ENCODE results near the gene PWWP2A.

The PWWP2A gene

DNA sequence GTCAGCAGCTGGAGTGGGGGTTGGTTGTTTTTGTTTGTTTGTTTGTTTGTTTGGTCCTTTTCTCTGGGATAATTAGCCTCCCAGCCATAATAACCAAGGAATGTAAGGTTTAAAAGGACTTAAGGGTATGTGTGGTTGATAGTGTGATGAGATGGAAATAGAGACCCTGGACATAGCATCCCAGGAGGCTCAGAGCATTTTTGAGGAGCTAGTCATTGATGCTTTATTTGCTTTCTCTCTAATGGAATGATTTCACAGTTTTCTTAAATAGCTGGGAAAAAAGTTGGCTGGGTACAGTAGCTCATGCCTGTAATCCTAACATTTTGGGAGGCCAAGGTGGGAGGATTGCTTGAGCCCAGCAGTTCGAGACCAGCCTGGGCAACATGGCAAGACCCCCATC lies 65.2 kb downstream of the PWWP2A start:
- H3K9ac ChIP-seq (ENCODE audit: low read length) = no peak overlapping the region
- H3K27me3 ChIP-seq (ENCODE audit: control insufficient read depth, insufficient read depth, low read length) = no peaks in the 10 kb centered on the region
- no peak overlapping the region for H3K27ac ChIP-seq (ENCODE audit: low read depth, low read length)
- H3K9me3 ChIP-seq (ENCODE audit: control insufficient read depth, insufficient read depth, low read depth, low read length) = no peaks in the 10 kb centered on the region
- peaks cover 92% of the 10 kb centered on the region for H3K36me3 ChIP-seq (ENCODE audit: control insufficient read depth, insufficient read depth, low read length)
- H3K4me3 ChIP-seq (ENCODE audit: low read depth, low read length) = no peak overlapping the region
- H3K4me1 ChIP-seq (ENCODE audit: control insufficient read depth, insufficient read depth, low read length) = 0 out of 2 replicates have a peak, but pooled peaks cover 5% of the 10 kb centered on the region

DNA sequence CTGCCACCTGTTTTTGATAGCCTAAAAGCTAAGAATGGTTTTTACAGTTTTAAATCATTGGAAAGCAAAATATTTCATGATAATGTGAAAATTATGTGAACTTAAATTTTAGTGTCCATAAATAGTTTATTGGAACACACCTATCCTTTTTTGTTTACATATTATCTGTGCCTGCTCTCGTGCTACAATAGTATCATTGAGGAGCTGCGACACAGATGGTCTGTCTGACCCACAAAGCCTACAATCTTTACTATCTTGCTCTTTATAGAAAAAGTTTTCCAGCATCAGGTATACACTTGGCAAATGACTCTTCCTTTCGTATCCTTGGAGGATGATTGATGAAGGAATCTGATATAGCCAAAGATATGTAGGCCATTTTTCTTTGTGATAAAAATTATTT lies 70.2 kb downstream of the PWWP2A start:
- no peaks in the 10 kb centered on the region for H3K27me3 ChIP-seq (ENCODE audit: control insufficient read depth, insufficient read depth, low read length)
- H3K36me3 ChIP-seq (ENCODE audit: control insufficient read depth, insufficient read depth, low read length) = peaks cover 62% of the 10 kb centered on the region
- H3K4me1 ChIP-seq (ENCODE audit: control insufficient read depth, insufficient read depth, low read length) = peaks cover 26% of the 10 kb centered on the region
- H3K27ac ChIP-seq (ENCODE audit: low read depth, low read length) = no peak overlapping the region
- H3K4me3 ChIP-seq (ENCODE audit: low read depth, low read length) = no peak overlapping the region
- no peak overlapping the region for H3K9ac ChIP-seq (ENCODE audit: low read length)
- no peaks in the 10 kb centered on the region for H3K9me3 ChIP-seq (ENCODE audit: control insufficient read depth, insufficient read depth, low read depth, low read length)

DNA sequence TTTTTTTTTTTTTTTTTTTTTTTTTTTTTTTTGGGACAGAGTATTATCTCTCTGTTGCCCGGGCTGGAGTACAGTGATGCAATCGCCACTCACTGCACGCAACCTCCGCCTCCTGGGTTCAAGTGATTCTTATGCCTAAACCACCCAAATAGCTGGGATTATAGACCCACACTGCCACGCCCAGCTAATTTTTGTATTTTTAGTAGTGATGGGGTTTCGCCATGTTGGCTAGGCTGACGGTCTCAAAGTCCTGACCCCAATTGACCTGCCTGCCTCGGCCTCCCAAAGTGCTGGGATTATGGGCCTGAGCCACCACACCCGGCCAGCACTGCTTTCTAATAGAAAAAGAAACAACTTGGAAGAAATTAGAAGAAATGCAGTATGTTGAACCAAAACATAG lies 71.1 kb downstream of the PWWP2A start:
- Histone ChIP-seq H3K9ac (ENCODE audit: low read length) (no peak overlapping the region), H3K9me3 (ENCODE audit: control insufficient read depth, insufficient read depth, low read depth, low read length) (no peaks in the 10 kb centered on the region), H3K4me3 (ENCODE audit: low read depth, low read length) (no peak overlapping the region), H3K27ac (ENCODE audit: low read depth, low read length) (no peak overlapping the region), H3K4me1 (ENCODE audit: control insufficient read depth, insufficient read depth, low read length) (peaks cover 36% of the 10 kb centered on the region), H3K36me3 (ENCODE audit: control insufficient read depth, insufficient read depth, low read length) (peaks cover 55% of the 10 kb centered on the region), H3K27me3 (ENCODE audit: control insufficient read depth, insufficient read depth, low read length) (no peaks in the 10 kb centered on the region)

GRCh38 chr5:160047423-160047822 lies 71.8 kb downstream of the PWWP2A start:
- peaks cover 48% of the 10 kb centered on the region for H3K36me3 ChIP-seq (ENCODE audit: control insufficient read depth, insufficient read depth, low read length)

GRCh38 chr5:160044967-160045366 lies 74.3 kb downstream of the PWWP2A start:
- no peaks in the 10 kb centered on the region for H3K27me3 ChIP-seq (ENCODE audit: control insufficient read depth, insufficient read depth, low read length)
- peak overlapping the region; percentile 35 for H3K4me3 ChIP-seq (ENCODE audit: low read depth, low read length)
- no peak overlapping the region for H3K9ac ChIP-seq (ENCODE audit: low read length)
- peaks cover 39% of the 10 kb centered on the region for H3K36me3 ChIP-seq (ENCODE audit: control insufficient read depth, insufficient read depth, low read length)
- peak overlapping the region; percentile 72 for H3K27ac ChIP-seq (ENCODE audit: low read depth, low read length)
- H3K9me3 ChIP-seq (ENCODE audit: control insufficient read depth, insufficient read depth, low read depth, low read length) = no peaks in the 10 kb centered on the region
- H3K4me1 ChIP-seq (ENCODE audit: control insufficient read depth, insufficient read depth, low read length) = peaks cover 40% of the 10 kb centered on the region

More at GRCh38 chr5:160047423-160047822, 71.8 kb downstream of the PWWP2A start:
- H3K4me1 ChIP-seq (ENCODE audit: control insufficient read depth, insufficient read depth, low read length) = peaks cover 43% of the 10 kb centered on the region
- H3K4me3 ChIP-seq (ENCODE audit: low read depth, low read length) = no peak overlapping the region
- no peaks in the 10 kb centered on the region for H3K9me3 ChIP-seq (ENCODE audit: control insufficient read depth, insufficient read depth, low read depth, low read length)
- no peak overlapping the region for H3K9ac ChIP-seq (ENCODE audit: low read length)
- no peak overlapping the region for H3K27ac ChIP-seq (ENCODE audit: low read depth, low read length)
- H3K27me3 ChIP-seq (ENCODE audit: control insufficient read depth, insufficient read depth, low read length) = no peaks in the 10 kb centered on the region

- Histone ChIP-seq H3K9ac (ENCODE audit: low read length) (no peak overlapping the region), H3K9me3 (ENCODE audit: control insufficient read depth, insufficient read depth, low read depth, low read length) (no peaks in the 10 kb centered on the region), H3K36me3 (ENCODE audit: control insufficient read depth, insufficient read depth, low read length) (peaks cover 39% of the 10 kb centered on the region), H3K4me1 (ENCODE audit: control insufficient read depth, insufficient read depth, low read length) (peaks cover 40% of the 10 kb centered on the region), H3K4me3 (ENCODE audit: low read depth, low read length) (peak overlapping the region; percentile 35), H3K27ac (ENCODE audit: low read depth, low read length) (peak overlapping the region; percentile 72), H3K27me3 (ENCODE audit: control insufficient read depth, insufficient read depth, low read length) (no peaks in the 10 kb centered on the region)
Observed at GRCh38 chr5:160044391-160044804, 74.9 kb downstream of the PWWP2A start.

GRCh38 chr5:160042671-160043070 lies 76.6 kb downstream of the PWWP2A start:
- H3K9me3 ChIP-seq (ENCODE audit: control insufficient read depth, insufficient read depth, low read depth, low read length) = no peaks in the 10 kb centered on the region
- H3K4me1 ChIP-seq (ENCODE audit: control insufficient read depth, insufficient read depth, low read length) = peaks cover 40% of the 10 kb centered on the region
- H3K36me3 ChIP-seq (ENCODE audit: control insufficient read depth, insufficient read depth, low read length) = peaks cover 38% of the 10 kb centered on the region
- H3K4me3 ChIP-seq (ENCODE audit: low read depth, low read length) = peak overlapping the region; percentile 12; the same call in 1 of the 2 replicates
- H3K9ac ChIP-seq (ENCODE audit: low read length) = no peak overlapping the region
- no peaks in the 10 kb centered on the region for H3K27me3 ChIP-seq (ENCODE audit: control insufficient read depth, insufficient read depth, low read length)
- H3K27ac ChIP-seq (ENCODE audit: low read depth, low read length) = no peak overlapping the region

All from HUES6 (cell line).